Measurements from ENCODE around the gene ITGAV.

ITGAV gene

DNA sequence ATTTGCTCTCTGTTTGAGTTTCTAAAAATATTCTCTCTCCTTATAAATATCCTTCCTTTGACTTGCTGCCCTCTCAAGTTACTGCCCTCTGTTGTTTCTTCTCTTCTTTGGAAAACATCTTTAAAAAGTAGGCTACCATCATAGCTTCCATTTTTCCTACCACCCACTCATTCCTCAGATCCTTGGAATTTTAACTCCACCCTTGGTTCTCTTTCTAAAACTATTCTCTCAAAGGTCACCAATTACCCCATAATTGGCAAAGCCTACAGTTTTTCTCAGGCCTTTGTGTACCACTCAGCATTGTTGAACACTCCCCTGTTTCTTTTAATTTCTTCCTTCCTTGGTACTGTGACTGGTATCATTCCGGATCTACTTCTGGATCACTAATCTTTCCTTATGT, 43.0 kb upstream of the ITGAV start:
- Histone ChIP-seq H3K36me3 (ENCODE audit: control insufficient read depth in 2 of 2, insufficient read depth in 1 of 2, low read length in 2 of 2) (no peaks in the 10 kb centered on the region), H3K4me3 (ENCODE audit: low read depth, low read length) (no peak overlapping the region), H3K9me3 (ENCODE audit: control insufficient read depth, insufficient read depth, low read depth, low read length) (no peaks in the 10 kb centered on the region), H3K27ac (ENCODE audit: extremely low read depth, low read depth, low read length) (no peak overlapping the region), H3K4me1 (ENCODE audit: control insufficient read depth, insufficient read depth, low read length) (peaks cover 10% of the 10 kb centered on the region; the same call in 1 of the 2 replicates)
- TF ChIP-seq KLF7 (tag by site-specific recombination; IDR thresholded peaks at IDR 0.05; ENCODE audit: borderline replicate concordance) (no peak), ZNF785 (tag by site-specific recombination; IDR thresholded peaks at IDR 0.05) (no peak), ZNF140 (tag by site-specific recombination; IDR thresholded peaks at IDR 0.05) (no peak), ZNF174 (tag by site-specific recombination; IDR thresholded peaks at IDR 0.05) (no peak)
- TF ChIP-seq, protein P1, sequence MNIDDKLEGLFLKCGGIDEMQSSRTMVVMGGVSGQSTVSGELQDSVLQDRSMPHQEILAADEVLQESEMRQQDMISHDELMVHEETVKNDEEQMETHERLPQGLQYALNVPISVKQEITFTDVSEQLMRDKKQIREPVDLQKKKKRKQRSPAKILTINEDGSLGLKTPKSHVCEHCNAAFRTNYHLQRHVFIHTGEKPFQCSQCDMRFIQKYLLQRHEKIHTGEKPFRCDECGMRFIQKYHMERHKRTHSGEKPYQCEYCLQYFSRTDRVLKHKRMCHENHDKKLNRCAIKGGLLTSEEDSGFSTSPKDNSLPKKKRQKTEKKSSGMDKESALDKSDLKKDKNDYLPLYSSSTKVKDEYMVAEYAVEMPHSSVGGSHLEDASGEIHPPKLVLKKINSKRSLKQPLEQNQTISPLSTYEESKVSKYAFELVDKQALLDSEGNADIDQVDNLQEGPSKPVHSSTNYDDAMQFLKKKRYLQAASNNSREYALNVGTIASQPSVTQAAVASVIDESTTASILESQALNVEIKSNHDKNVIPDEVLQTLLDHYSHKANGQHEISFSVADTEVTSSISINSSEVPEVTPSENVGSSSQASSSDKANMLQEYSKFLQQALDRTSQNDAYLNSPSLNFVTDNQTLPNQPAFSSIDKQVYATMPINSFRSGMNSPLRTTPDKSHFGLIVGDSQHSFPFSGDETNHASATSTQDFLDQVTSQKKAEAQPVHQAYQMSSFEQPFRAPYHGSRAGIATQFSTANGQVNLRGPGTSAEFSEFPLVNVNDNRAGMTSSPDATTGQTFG (tag by site-specific recombination; IDR thresholded peaks at IDR 0.05; ENCODE audit: borderline replicate concordance): no peak
- TF ChIP-seq, protein P2, sequence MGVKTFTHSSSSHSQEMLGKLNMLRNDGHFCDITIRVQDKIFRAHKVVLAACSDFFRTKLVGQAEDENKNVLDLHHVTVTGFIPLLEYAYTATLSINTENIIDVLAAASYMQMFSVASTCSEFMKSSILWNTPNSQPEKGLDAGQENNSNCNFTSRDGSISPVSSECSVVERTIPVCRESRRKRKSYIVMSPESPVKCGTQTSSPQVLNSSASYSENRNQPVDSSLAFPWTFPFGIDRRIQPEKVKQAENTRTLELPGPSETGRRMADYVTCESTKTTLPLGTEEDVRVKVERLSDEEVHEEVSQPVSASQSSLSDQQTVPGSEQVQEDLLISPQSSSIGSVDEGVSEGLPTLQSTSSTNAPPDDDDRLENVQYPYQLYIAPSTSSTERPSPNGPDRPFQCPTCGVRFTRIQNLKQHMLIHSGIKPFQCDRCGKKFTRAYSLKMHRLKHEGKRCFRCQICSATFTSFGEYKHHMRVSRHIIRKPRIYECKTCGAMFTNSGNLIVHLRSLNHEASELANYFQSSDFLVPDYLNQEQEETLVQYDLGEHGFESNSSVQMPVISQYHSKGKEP (tag by site-specific recombination; IDR thresholded peaks at IDR 0.05): no peak
- TF ChIP-seq, protein P3, sequence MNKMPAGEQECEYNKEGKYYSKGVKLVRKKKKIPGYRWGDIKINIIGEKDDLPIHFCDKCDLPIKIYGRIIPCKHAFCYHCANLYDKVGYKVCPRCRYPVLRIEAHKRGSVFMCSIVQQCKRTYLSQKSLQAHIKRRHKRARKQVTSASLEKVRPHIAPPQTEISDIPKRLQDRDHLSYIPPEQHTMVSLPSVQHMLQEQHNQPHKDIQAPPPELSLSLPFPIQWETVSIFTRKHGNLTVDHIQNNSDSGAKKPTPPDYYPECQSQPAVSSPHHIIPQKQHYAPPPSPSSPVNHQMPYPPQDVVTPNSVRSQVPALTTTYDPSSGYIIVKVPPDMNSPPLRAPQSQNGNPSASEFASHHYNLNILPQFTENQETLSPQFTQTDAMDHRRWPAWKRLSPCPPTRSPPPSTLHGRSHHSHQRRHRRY (tag by site-specific recombination; IDR thresholded peaks at IDR 0.05): no peak
- TF ChIP-seq, protein P4, sequence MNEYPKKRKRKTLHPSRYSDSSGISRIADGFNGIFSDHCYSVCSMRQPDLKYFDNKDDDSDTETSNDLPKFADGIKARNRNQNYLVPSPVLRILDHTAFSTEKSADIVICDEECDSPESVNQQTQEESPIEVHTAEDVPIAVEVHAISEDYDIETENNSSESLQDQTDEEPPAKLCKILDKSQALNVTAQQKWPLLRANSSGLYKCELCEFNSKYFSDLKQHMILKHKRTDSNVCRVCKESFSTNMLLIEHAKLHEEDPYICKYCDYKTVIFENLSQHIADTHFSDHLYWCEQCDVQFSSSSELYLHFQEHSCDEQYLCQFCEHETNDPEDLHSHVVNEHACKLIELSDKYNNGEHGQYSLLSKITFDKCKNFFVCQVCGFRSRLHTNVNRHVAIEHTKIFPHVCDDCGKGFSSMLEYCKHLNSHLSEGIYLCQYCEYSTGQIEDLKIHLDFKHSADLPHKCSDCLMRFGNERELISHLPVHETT (tag by site-specific recombination; IDR thresholded peaks at IDR 0.05): no peak
- ChIA-PET POLR2A (interaction anchor here (1.7 kb wide), 1 partner anchor 43 kb away, joined by 4 read pairs; the partner anchor contains the start of gene ITGAV), CTCF (interaction anchor here (0.6 to 1.4 kb wide), 2 partner anchors 42 to 619 kb away, joined by 3 to 6 read pairs; no protein-coding TSS in a partner anchor)

DNA sequence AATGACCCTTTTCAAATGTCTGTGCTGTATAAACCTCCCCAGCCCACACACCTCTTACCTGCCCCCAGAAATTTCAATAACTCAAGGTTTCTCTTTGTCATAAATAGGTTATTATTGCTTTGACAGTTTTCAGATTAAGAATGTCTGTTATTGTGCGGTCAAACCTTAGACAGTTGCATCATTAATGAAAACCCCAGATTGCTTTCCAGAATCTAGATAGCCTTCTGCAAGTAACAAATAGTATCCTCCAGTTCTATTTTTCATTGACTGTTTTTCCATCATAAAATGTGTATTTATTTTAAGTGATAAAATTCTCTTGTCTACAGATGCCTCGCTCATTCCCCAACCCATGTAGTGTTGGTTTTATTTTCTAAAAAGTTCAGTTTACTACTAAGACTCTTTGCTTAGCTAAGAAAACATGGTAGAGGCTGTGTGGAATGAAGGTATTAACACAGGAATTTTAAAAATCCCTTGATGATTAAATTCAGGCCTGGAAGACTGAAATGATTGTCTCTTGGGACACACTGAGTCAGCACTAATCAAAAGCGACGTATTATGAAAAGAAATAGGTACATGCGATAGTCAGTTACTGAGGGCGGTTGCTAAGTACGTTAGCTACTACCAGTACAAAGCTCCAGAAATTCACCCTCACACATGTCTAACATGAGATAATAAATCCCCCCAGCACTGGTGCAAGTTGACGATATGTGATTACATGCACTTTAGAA, 38.4 kb upstream of the ITGAV start:
- ChIA-PET CTCF (interaction anchor here (0.6 to 1.0 kb wide), 2 partner anchors 18 to 38 kb away, joined by 3 read pairs; partner anchors contain the start of gene ITGAV), POLR2A (no interaction called here)
- H3K9me3 ChIP-seq (ENCODE audit: control insufficient read depth, insufficient read depth, low read depth, low read length): no peaks in the 10 kb centered on the region
- no peaks in the 10 kb centered on the region for H3K36me3 ChIP-seq (ENCODE audit: control insufficient read depth in 2 of 2, insufficient read depth in 1 of 2, low read length in 2 of 2)
- H3K27ac ChIP-seq (ENCODE audit: extremely low read depth, low read depth, low read length): no peak overlapping the region
- no peaks in the 10 kb centered on the region; the same call in 1 of the 2 replicates for H3K4me1 ChIP-seq (ENCODE audit: control insufficient read depth, insufficient read depth, low read length)
- no peak overlapping the region for H3K4me3 ChIP-seq (ENCODE audit: low read depth, low read length)
- TF ChIP-seq, protein P5, sequence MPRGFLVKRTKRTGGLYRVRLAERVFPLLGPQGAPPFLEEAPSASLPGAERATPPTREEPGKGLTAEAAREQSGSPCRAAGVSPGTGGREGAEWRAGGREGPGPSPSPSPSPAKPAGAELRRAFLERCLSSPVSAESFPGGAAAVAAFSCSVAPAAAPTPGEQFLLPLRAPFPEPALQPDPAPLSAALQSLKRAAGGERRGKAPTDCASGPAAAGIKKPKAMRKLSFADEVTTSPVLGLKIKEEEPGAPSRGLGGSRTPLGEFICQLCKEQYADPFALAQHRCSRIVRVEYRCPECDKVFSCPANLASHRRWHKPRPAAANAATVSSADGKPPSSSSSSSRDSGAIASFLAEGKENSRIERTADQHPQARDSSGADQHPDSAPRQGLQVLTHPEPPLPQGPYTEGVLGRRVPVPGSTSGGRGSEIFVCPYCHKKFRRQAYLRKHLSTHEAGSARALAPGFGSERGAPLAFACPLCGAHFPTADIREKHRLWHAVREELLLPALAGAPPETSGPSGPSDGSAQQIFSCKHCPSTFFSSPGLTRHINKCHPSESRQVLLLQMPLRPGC (tag by site-specific recombination; IDR thresholded peaks at IDR 0.05): no peak
- TF ChIP-seq ZNF768 (tag by site-specific recombination; IDR thresholded peaks at IDR 0.05) (no peak), ZNF785 (tag by site-specific recombination; IDR thresholded peaks at IDR 0.05) (no peak), ZNF585B (tag by site-specific recombination; IDR thresholded peaks at IDR 0.05) (no peak), ZNF654 (tag by site-specific recombination; IDR thresholded peaks at IDR 0.05; ENCODE audit: low read depth) (no peak), BCL11B (tag by site-specific recombination; IDR thresholded peaks at IDR 0.05; ENCODE audit: low read depth) (no peak), ZNF184 (tag by site-specific recombination; IDR thresholded peaks at IDR 0.05) (no peak), ZNF157 (tag by site-specific recombination; IDR thresholded peaks at IDR 0.05) (no peak), ZNF514 (tag by site-specific recombination; IDR thresholded peaks at IDR 0.05) (no peak), ZBTB17 (tag by site-specific recombination; IDR thresholded peaks at IDR 0.05) (no peak), ZNF146 (tag by site-specific recombination; IDR thresholded peaks at IDR 0.05) (no peak)
- TF ChIP-seq, protein P6, sequence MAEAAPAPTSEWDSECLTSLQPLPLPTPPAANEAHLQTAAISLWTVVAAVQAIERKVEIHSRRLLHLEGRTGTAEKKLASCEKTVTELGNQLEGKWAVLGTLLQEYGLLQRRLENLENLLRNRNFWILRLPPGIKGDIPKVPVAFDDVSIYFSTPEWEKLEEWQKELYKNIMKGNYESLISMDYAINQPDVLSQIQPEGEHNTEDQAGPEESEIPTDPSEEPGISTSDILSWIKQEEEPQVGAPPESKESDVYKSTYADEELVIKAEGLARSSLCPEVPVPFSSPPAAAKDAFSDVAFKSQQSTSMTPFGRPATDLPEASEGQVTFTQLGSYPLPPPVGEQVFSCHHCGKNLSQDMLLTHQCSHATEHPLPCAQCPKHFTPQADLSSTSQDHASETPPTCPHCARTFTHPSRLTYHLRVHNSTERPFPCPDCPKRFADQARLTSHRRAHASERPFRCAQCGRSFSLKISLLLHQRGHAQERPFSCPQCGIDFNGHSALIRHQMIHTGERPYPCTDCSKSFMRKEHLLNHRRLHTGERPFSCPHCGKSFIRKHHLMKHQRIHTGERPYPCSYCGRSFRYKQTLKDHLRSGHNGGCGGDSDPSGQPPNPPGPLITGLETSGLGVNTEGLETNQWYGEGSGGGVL (tag by site-specific recombination; IDR thresholded peaks at IDR 0.05): no peak
- TF ChIP-seq, protein P2 (tag by site-specific recombination; IDR thresholded peaks at IDR 0.05): no peak

All from HEK293 (cell line).